Dermis microvascular lymphatic vessel endothelial cell (primary cell): ENCODE data around the gene ICOS. TPM values are rescaled to one million over a fixed set of nuclear protein-coding genes. Genes with fewer than 3 reads are reported as not detected.
"Not testable (repeated sequence)": the region's sequence is repeated elsewhere in the genome, so short reads cannot be mapped to it uniquely, and the experiment has no call there.

ENCODE experiments used
- DNase-seq, 2 donors: peaks; one replicate each; pipeline versions ENCODE4 v3.0.0 to v3.0.0-alpha.2; 2010; ENCODE audit warnings: low read depth in 2 of 2
- total RNA-seq: library from RNA; depleted of rRNA; stranded (reverse); fragments of >200 nt; gene quantifications from 2 replicates; pipeline ENCODE4 v1.2.1, GENCODE V29; 2014

The ICOS gene
- total RNA-seq, 1 donor from 2014 or later: not detected

GRCh38 chr2:203973000-203973399 is 36.4 kb downstream of the ICOS start:
- DNase-seq: no peak

GRCh38 chr2:203973676-203974075 is 37.1 kb downstream of the ICOS start:
- no peak for DNase-seq

DNA sequence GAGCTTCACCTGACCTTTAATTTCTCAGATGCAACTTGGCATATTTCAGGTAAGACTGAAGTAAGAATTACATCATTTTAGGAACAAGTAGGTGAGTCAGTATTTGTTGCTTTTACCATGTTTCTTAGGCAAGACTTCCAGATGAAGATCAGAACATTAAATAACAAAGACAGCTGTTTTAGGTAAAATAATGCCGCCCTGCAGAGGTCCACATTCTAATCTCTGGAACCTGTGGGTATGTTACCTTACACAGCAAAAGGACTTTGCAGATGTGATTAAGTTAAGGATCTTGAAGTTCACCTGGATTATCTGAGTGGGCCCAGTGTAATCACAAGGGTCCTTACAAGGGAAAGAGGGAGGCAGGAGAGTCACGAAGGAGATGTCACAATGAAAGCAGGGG is 39.3 kb downstream of the ICOS start:
- no peak for DNase-seq

- no peak for DNase-seq
Observed at GRCh38 chr2:203982276-203982675, 45.7 kb downstream of the ICOS start.

- DNase-seq: no peak
Observed at GRCh38 chr2:203983064-203983715, 46.6 kb downstream of the ICOS start.

- DNase-seq: not testable (repeated sequence)
Observed at GRCh38 chr2:203985978-203986377, 49.4 kb downstream of the ICOS start.

DNA sequence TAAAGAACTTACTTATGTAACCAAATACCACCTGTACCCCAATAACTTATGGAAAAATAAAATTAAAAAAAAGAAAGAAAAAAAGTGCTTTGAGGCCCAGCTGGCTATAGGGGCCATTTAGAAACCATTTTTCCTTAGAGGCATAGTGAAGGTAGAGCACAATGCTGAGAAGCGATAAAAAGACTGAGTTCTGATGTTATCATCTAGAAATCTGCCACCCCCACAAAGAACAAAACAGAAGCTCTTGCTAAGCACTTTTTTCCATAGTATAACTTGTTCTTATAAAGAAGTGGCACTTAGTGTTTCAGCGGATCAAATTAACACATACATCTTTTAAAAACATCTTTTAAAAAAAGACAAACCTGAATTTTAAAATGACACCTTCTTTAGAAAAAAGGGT is 51.4 kb downstream of the ICOS start:
- no peak for DNase-seq

DNA sequence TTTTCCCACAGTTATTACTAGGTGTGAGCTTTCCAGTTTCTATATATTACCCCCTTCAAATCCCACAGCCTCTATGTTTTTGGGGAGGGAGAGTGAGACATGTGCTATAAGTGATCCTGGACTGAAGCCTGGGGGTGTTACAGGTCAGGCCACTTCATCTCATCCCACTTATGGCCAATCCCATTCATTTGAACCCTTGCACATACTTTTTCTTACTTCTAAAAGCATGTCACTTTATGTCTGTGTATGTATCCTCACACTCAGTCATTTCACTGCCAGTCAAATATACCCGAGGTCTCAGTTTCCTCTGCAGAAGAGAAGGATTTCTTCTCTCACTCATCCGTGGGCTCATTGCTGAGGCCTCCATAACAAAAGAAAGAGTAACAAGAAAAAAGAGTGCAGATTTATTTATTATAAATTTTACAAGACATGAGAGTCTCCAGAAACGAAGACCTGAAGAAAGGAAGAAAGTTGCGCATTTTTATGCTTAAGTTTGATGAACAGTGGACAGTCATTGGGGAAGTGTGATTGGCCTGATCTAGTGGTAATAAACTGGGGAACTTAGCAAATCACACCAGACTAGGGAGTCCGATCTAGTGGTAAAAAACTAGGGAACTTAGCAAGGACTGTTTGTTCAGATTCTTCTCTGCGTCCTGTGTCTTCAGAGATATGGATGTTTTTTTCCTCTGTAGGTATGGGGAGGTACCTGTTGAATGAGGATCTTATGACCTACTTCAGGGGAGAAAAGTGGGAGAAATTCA is 52.1 kb downstream of the ICOS start:
- DNase-seq: no peak

- no peak for DNase-seq
Observed at GRCh38 chr2:203989521-203989920, 53.0 kb downstream of the ICOS start.

GRCh38 chr2:203992509-203992908 is 55.9 kb downstream of the ICOS start:
- DNase-seq: no peak

DNA sequence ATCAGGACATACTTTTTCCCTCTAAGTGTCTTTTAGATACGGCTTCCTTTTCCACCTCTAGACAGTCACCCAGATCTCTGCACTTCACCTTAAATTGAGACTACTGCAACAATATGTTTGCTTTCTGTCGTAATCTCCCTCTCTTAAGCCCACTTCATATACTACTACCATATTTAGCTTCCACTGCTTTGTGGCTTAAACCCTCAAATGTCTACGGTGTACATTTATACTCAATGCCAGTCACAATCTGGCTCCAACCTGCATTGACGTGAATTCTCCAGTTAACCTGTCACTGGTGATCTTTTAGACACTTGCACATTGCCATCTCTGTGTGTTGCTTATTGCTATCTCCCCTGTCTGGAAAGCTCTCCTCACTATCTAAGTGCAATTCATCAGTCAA is 56.4 kb downstream of the ICOS start:
- no peak for DNase-seq

GRCh38 chr2:203993560-203993959 is 57.0 kb downstream of the ICOS start:
- no peak for DNase-seq

DNA sequence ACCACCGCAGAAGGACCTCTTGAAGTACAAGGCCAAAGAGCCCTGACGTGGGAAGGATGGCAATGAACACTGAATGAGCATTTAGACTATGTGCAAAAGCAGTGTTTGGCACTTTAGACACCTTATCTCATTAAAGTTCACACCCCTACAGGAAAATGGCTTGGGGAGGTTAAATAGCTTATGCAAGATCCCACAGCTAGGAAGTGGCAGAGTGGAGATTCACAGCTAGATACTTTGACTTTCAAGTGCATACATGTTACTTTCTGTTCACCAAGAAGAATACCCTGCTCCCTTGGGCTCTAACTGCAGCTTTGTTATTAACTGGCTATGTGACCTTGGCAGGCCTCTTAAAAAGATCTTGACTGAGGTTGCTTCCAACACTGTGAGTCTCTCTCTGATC is 58.2 kb downstream of the ICOS start:
- no peak for DNase-seq

DNA sequence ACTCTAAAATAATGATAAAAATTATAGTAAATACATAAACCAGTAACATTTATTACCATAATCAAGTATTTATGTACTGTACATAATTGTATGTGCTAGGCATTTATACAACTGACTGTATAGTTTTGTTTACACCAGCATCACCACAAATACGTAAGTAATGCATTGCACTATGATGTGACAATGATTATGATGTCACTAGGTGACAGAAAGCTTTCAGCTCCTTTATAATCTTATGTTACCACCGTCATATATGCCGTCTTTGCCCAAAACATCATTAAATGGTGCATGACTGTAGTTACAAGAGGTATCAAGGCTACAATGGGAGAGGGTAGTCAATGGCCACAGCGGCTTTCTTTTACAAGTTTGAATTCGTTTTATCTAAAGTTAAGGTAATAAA is 60.1 kb downstream of the ICOS start:
- DNase-seq: no peak

- no peak for DNase-seq
Observed at GRCh38 chr2:203997481-203997880, 60.9 kb downstream of the ICOS start.

DNA sequence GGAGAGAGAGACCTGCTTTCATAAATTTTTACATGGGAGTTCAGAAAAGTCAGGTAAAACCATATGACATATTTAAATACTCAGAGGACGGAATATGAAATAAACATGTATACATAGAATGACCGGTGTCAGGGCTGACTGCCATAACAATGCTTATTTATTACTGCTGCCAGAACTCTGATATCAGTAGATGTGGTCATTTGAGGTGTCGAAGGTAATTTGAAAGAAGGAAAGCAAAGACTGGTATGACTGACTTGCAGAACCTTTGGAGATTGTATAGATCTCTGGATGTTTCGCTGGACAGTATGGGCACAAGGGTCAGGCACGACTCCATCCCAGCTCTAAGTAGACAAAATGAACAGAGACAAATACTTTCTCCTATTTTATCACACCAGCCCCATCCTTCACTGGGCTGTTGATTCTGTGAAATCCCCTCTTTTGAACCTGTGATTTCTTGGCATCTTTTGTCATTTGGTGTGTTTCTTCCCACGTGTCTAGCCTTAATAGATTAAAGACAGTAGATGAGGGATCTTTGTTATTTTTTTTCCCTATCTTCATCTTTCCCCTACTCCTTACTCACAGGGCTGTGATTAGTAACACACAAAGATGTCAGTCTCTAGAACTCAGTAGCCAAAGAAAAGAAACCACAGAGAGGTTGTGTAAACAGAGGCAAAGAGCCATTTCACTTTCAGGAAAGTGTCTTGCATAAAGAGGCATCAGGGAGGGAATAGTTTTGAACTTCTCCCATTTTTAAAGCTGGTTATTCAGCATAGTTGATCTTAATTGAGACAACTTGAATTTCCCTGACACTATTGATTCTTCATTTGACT is 61.6 kb downstream of the ICOS start:
- no peak for DNase-seq

GRCh38 chr2:203999835-204000234 is 63.3 kb downstream of the ICOS start:
- no peak for DNase-seq

DNA sequence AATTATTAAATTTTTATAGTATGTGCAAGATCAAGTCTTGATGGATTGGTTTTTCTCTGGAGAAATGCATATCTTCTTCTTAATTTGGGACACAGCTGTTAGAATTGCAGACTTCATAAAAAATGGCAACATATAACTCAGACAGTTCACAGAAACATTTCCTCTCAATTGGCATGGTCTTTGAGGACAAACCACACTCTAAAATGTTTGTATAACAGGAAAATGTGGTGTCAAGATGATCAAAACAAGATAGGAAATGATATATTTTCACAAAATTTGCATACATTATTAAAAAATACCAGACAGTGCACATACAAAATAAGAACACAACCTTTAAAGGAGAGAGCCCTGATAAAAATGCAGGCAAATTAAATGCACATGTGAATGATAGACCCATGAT is 63.9 kb downstream of the ICOS start:
- no peak for DNase-seq

DNA sequence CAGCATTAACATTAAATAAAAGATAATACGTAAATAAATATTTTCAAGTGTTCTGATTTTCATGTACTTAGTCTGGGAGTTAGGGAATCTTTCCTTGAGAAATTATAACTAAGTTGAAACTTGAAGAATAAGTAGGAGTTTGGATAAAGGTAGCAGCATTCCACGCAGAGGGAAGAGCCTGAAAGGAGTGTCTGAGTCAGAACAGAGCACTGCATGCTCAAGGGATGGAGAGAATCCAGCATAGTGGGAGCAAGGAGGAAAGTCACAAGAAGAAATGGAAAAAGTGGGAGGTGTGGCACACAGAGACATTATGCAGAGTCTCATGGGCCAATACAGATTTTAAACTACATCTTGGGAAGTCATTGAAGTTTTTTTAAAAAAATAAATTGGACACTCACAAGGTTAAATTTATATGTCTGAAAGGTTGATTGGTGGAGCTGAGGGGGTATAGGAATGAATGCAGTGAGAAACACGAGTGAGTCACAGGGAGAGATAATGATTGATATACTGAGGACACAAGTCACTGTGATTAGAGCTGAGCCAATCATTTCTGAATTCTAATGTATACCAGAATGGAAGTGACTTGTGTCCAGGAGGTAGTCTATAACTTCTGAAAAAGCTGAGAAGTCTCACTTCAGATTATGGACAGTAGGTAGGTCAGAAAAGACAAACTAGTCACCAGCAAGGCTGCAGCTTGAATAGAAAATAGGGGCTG is 66.9 kb downstream of the ICOS start:
- DNase-seq: no peak

- DNase-seq: no peak
Observed at GRCh38 chr2:204004912-204005311, 68.3 kb downstream of the ICOS start.

GRCh38 chr2:204005940-204006721 is 69.6 kb downstream of the ICOS start:
- DNase-seq: no peak
